EL (cell line): ENCODE measurements around the gene GDAP1L1.
A peak's percentile ranks its signal among the peaks of the same experiment; 100 is the strongest.
"Not testable (repeated sequence)": the region's sequence is repeated elsewhere in the genome, so short reads cannot be mapped to it uniquely, and the experiment has no call there.

Experiments
- DNase-seq: peaks from one replicate; pipeline ENCODE4 v3.0.0-alpha.2; 2016

GDAP1L1 gene

DNA sequence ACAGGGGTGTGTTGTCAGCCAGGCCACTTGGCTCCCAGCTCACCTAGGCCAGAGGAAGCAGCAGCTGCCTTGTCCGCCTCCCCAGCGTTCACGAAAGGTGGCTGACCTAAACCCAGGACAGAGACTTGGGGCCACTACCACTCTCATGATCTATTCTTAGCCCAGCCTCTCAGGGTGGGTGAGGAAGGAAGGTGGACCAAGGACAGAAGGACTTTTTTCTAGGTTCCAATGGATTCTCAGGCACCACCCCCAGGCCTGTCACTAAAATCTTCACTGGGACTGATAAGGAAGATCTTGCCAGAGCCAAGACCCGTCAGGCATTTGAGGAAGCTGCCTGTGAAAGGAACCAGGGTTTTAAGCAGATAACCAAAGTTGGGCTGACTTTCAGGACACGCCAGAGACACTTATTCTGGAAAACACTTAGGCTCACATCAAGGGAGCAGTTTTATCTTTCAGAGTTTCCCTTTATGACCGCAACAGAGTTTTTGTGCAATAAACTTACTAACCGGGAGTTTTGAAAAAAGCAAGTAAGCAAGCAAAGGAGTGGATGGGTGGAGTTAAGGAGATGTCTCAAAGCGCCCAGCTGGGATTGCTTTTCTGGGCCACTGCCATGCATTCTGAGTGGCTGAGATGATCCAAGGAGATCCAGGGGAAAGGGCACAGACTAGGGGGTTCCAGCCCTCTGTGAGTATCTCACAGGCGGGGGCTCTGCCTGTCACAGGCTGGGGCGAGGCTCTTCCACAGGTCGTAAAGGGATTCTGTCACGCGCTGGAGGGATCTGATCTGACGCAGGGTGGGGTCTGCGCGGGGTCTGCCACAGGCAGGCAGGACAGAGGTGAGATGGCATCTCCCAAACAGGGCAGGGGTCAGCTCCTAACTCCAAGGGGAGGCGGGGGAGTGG, 62.9 kb downstream of the GDAP1L1 start:
- DNase-seq: peak; percentile 50

DNA sequence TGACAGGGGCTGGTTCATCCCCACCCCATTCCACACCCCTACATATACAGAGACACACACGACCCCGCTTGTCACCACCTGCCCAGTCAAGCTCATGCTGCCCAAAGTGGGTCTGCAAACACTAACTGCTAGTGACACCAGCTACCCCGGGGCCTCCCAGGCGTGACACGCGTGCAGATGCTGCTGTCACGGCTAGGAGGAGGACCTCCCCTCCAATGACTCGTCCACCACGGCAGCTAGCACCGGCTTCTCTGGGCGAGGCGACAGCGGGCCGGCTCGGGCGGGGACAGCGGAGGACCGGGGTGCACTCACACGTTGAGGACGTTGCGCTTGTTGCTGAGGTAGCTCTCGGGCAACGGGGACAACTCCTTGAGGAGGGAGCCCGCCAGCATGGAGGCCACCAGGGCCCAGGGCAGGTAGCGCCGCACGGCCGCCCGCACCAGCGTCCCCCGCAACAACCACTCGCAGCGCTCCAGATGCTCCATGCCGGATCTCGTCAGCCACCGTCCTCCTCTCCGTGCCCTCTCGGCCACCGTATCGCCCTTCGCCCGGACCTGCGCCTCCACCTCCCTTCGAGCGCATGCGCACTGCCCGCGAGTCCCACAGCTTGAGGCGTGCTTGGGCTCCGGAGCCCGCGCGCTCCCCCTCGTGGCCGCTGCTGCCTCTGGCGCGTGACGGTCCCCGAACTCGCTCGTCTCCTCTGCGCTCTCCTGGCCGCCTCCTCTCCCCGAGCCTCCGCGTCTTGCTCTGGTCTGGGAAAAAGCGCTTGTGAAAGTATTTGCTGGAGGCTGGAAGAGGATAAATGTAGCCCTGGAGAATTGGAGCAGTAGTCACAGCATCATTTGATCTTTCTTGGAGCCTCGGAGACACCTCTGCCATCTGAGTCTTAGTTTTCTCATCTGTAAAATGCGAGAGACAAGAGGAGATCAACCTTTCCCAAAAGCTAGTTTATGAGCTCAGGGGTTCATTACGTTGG, 63.8 kb downstream of the GDAP1L1 start, which contains the start of gene FITM2:
TSS of gene FITM2 (minus strand) at position 539 of the 976 bp plus-strand sequence. CDS start at position 485, 54 bp downstream.
- peak; percentile 97 for DNase-seq

DNA sequence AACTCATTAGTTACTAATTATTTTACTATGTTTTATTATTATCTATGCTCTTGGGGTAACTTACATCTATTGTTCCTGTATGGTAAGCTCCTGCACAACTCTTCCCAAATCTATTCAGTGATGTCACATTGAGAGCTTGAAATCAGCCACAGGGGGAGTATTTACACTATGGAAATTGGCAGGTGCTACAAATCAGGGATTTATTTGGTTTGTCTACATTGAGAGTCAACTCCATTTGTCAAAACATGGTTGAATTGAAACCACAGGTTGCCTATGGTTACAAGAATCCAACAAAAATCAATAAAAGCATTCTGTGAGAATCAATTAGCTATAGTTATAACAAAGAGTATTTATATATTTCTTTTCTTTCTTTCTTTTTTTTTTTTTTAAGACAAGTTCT, 67.8 kb downstream of the GDAP1L1 start:
- DNase-seq: no peak

DNA sequence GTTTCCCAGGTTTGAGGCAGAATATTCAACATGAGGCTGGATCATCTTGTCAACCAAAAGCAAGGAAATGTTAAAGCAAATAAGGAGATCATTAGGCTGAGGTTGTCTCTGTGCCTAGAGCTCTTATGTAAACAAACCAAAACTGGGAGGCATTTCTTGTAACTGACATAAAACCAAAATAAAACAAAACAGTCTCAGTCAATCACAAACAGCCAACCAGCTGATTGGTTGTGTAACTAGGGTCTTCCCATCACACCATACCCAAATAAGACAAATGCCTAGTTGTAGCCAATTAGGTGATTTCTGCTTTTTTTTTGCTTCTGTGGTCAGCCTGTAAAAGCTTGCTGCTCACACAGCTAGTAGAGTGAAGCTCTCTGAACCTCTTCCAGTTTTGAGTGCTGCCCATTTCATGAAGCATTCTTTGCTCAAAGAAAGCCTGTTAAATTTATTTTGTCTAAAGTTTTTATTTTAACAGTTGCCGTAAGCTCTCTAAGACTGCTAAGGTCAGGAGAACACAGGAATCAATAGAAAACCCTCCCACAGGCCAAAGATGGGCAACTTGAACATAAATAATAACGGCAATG, 72.8 kb downstream of the GDAP1L1 start:
- DNase-seq: no peak

DNA sequence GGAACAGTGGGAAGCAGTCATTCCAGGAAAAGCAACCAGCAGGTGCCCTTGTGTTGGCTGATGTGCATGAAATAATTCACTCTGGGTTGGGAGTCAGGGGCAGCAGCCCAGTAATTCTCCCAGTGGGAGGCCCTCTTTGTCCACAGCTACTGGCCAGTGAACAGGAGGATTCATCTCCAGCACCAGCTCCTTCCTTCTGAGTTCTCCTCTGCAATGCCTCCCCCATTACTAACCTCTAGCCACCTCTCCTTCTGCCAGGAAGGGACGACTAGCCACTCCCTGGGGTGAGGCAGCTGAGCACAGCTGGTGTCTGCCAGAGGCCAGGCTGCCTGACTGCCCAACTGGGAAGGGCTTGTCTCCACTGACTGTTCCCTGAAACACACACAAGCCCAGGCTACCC, 77.2 kb downstream of the GDAP1L1 start:
- DNase-seq: no peak

DNA sequence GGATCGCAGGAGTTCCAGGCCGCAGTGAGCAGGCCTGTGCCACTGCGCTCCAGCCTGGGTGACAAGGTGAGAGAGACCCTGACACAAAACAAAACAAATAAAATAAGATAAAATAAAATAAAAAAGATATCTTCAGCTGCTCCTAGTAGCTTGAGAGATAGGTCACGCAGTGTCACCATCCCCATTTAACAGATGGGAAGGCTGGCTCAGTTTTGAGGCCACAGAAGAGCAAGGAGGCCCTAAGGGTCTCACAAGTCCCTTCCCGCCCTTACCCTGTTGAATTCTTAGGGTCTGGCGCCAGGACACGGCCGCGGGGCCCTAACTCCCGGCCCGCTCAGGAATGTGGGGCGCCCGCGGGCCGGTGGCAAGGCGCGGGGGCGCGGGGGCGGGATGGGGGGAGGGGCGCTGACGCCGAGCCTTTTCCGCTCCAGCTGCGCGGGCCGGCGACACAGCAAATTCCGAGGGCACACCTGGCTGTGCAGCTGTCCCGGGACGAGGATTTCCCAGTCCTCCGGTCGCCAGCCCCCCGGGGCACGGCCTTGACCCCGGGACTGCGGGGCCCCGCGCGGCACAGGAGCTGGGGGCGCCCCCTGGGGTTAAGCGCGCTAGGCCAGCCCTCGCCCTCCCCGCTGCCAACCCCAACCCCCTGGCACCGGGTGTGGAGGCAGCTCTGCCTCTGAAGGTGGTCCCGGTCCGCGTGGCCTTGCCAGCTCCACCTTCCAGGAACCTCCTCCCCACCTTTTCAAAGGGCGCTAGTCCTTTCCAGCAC, 79.5 kb downstream of the GDAP1L1 start:
- no peak for DNase-seq

DNA sequence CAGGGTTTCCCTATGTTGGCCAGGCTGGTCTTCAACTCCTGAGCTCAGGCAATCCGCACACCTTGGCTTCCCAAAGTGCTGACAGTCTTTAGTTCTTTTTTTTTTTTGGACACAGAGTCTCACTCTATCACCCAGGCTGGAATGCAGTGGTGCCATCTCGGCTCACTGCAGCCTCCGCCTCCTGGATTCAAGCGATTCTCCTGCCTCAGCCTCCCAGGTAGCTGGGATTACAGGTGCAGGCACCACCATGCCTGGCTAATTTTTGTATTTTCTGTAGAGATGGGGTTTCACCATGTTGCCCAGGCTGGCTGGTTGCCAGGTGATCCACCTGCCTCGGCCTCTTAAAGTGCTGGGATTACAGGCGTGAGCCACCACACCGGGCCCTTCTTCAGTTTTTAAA, 80.6 kb downstream of the GDAP1L1 start:
- not testable (repeated sequence) for DNase-seq

DNA sequence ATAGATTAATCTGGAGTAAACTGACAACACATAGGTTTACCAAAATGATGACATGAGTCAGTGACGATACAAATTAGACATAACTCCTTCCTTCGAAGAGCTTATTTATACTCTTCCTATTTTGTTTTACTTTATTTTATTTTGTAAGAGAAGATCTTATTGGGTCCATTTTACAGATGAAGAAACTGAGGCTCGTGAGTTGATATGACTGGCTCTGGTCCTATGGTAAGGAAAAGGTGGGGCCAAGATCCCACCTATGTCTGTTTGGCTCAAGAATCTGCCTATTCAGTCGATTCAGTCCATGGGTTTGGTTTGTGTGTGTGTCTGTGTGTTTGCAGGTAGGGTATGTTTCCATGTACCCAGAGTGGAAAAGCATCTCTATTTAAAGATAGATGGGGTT, 81.3 kb downstream of the GDAP1L1 start:
- DNase-seq: no peak
